Liver (tissue), 9 donors: ENCODE measurements around the gene USP51. TPM values are rescaled to one million over a fixed set of nuclear protein-coding genes. Genes with fewer than 3 reads are reported as not detected.
A peak's percentile ranks its signal among the peaks of the same experiment; 100 is the strongest.

Experiments used
- DNase-seq: peaks from one replicate; pipeline ENCODE4 v3.0.0-alpha.2; 2017; ENCODE audit warnings: low spot score
- H3K27ac ChIP-seq, 2 donors: one replicate each; pipeline ENCODE4 v1.7.0; 2013; ENCODE audit warnings: inconsistent platforms in 2 of 2, low read length in 2 of 2, control low read depth in 1 of 2, low read depth in 1 of 2, mild to moderate bottlenecking in 1 of 2
- H3K27me3 ChIP-seq, 4 donors: one replicate each; pipeline versions ENCODE4 v1.6.1 to v1.7.0; 2013; ENCODE audit warnings: low read length in 3 of 4, inconsistent platforms in 1 of 4, mild to moderate bottlenecking in 1 of 4, moderate library complexity in 1 of 4; ENCODE audit not compliant: control insufficient read depth in 4 of 4, insufficient read depth in 4 of 4
- H3K36me3 ChIP-seq, 4 donors: one replicate each; pipeline versions ENCODE4 v1.6.1 to v1.7.0; 2013; ENCODE audit warnings: low read length in 3 of 4, mild to moderate bottlenecking in 3 of 4, low read depth in 1 of 4, moderate library complexity in 1 of 4; ENCODE audit not compliant: control insufficient read depth in 4 of 4, insufficient read depth in 3 of 4
- H3K4me1 ChIP-seq, 4 donors: one replicate each; pipeline versions ENCODE4 v1.6.1 to v1.7.0; 2013; ENCODE audit warnings: low read length in 3 of 4, mild to moderate bottlenecking in 3 of 4, moderate library complexity in 1 of 4; ENCODE audit not compliant: control insufficient read depth in 4 of 4, insufficient read depth in 4 of 4
- H3K4me3 ChIP-seq, 3 donors: one replicate each; pipeline versions ENCODE4 v1.6.1 to v1.7.0; 2013; ENCODE audit warnings: low read length in 3 of 3, control low read depth in 1 of 3, low read depth in 1 of 3, mild to moderate bottlenecking in 1 of 3
- H3K9ac ChIP-seq, 2 donors: one replicate each; pipeline ENCODE4 v1.7.0; 2013; ENCODE audit warnings: low read length in 2 of 2, mild to moderate bottlenecking in 2 of 2, moderate library complexity in 2 of 2, control low read depth in 1 of 2, low read depth in 1 of 2
- H3K9me3 ChIP-seq, 4 donors: one replicate each; pipeline versions ENCODE4 v1.6.1 to v1.7.0; 2013; ENCODE audit warnings: low read length in 3 of 4; ENCODE audit not compliant: control insufficient read depth in 4 of 4
- ATF3 ChIP-seq: IDR thresholded peaks from 2 replicates; pipeline ENCODE4 v1.6.1; 2016; ENCODE audit warnings: antibody characterized with exemption
- EGR1 ChIP-seq, 2 donors: IDR thresholded peaks; 2 replicates each; pipeline ENCODE4 v1.6.1; 2016 to 2018; ENCODE audit warnings: antibody characterized with exemption in 2 of 2, low read depth in 2 of 2
- FOXA1 ChIP-seq: IDR thresholded peaks from 2 replicates; pipeline ENCODE4 v1.6.1; 2016; ENCODE audit warnings: antibody characterized with exemption
- FOXA2 ChIP-seq: IDR thresholded peaks from 2 replicates; pipeline ENCODE4 v1.6.1; 2016; ENCODE audit warnings: antibody characterized with exemption
- GABPA ChIP-seq, 2 donors: IDR thresholded peaks in 1 of 2; conservative IDR thresholded peaks in 1 of 2; 2 replicates each; pipeline ENCODE4 v1.6.1; 2016; ENCODE audit warnings: antibody characterized with exemption in 2 of 2, mild to moderate bottlenecking in 1 of 2, moderate library complexity in 1 of 2
- HNF4A ChIP-seq, 2 donors: conservative IDR thresholded peaks; 2 replicates each; pipeline ENCODE4 v1.6.1; 2016; ENCODE audit warnings: antibody characterized with exemption in 2 of 2, mild to moderate bottlenecking in 2 of 2
- HNF4G ChIP-seq: IDR thresholded peaks from 2 replicates; pipeline ENCODE4 v1.6.1; 2016; ENCODE audit warnings: antibody characterized with exemption
- MAX ChIP-seq: IDR thresholded peaks from 2 replicates; pipeline ENCODE4 v1.6.1; 2016; ENCODE audit warnings: antibody characterized with exemption
- NR2F2 ChIP-seq: IDR thresholded peaks from 2 replicates; pipeline ENCODE4 v1.6.1; 2016; ENCODE audit warnings: antibody characterized with exemption
- RAD21 ChIP-seq, 2 donors: IDR thresholded peaks; 2 replicates each; pipeline ENCODE4 v1.6.1; 2016; ENCODE audit warnings: antibody characterized with exemption in 2 of 2, mild to moderate bottlenecking in 2 of 2
- REST ChIP-seq: IDR thresholded peaks from 2 replicates; pipeline ENCODE4 v1.6.1; 2016; ENCODE audit warnings: antibody characterized with exemption, mild to moderate bottlenecking
- RXRA ChIP-seq, 2 donors: IDR thresholded peaks; 2 replicates each; pipeline ENCODE4 v1.6.1; 2017 to 2018; ENCODE audit warnings: antibody characterized with exemption in 2 of 2, mild to moderate bottlenecking in 1 of 2
- SP1 ChIP-seq: IDR thresholded peaks from 2 replicates; pipeline ENCODE4 v1.6.1; 2018; ENCODE audit warnings: antibody characterized with exemption, mild to moderate bottlenecking
- TAF1 ChIP-seq: conservative IDR thresholded peaks from 2 replicates; pipeline ENCODE4 v1.6.1; 2016; ENCODE audit warnings: antibody characterized with exemption, mild to moderate bottlenecking
- YY1 ChIP-seq: IDR thresholded peaks from 2 replicates; pipeline ENCODE4 v1.6.1; 2016; ENCODE audit warnings: antibody characterized with exemption, mild to moderate bottlenecking
- ZBTB33 ChIP-seq: IDR thresholded peaks from 2 replicates; pipeline ENCODE4 v1.6.1; 2016; ENCODE audit warnings: antibody characterized with exemption
- WGBS: extraction: QIAGEN DNeasy Blood & Tissue Kit; methylation state at CpG from one replicate; pipeline ENCODE4 v1.1.7; 2013; 5-methylcytosine and 5-hydroxymethylcytosine counted together
- polyA plus RNA-seq, 2 donors: library from polyadenylated mRNA; stranded (reverse) in 1 of 2; unstranded in 1 of 2; fragments of 200-250 nt in 1 of 2; fragments of >200 nt in 1 of 2; fragmentation: Nextera tagmentation in 1 of 2; extraction: Ambion mirVana in 1 of 2; gene quantifications; one replicate each; pipeline versions ENCODE4 v1.2.1 to v1.2.3, GENCODE V29; 2013 to 2015
- total RNA-seq, 2 donors: library from RNA; depleted of rRNA; stranded (reverse); fragments of >200 nt; gene quantifications; one replicate each; pipeline ENCODE4 v1.2.3, GENCODE V29; 2014
- donor health status: healthy.
- donor health status: healthy.
- donor health status: healthy.
- donor health status: healthy.
- donor health status: healthy.

The USP51 gene
- total and polyA plus RNA-seq, 4 donors: 0.19 to 6.7 (median 0.31) TPM

GRCh38 chrX:55524487-55524886 is 34.8 kb upstream of the USP51 start:
- no peak overlapping the region for H3K9ac ChIP-seq
- no peak for DNase-seq
- H3K36me3 ChIP-seq: no peaks in the 10 kb centered on the region
- 31% methylated on average over 3 of the region's 3 CpGs for WGBS
- no peaks in the 10 kb centered on the region for H3K9me3 ChIP-seq
- H3K27ac ChIP-seq: no peak overlapping the region
- H3K27me3 ChIP-seq: peaks cover 0 to 3% (median 0%) of the 10 kb centered on the region in 4 donors
- TF ChIP-seq FOXA2 (no peak), RAD21 (IDR thresholded peaks at IDR 0.05) (peak; percentile 50 to 56), FOXA1 (no peak)
- H3K4me1 ChIP-seq: peaks cover 0 to 4% (median 0%) of the 10 kb centered on the region in 4 donors
- no peak overlapping the region for H3K4me3 ChIP-seq

- 88% methylated on average over 1 of the region's 1 CpG for whole genome bisulfite sequencing
- H3K4me3 ChIP-seq: no peak overlapping the region
- H3K4me1 ChIP-seq: peaks cover 0 to 4% (median 0%) of the 10 kb centered on the region in 4 donors
- H3K9ac ChIP-seq: no peak overlapping the region
- H3K27me3 ChIP-seq: peaks cover 0 to 3% (median 0%) of the 10 kb centered on the region in 4 donors
- no peaks in the 10 kb centered on the region for H3K36me3 ChIP-seq
- DNase-seq: no peak
- H3K9me3 ChIP-seq: no peaks in the 10 kb centered on the region
- TF ChIP-seq HNF4G (no peak), NR2F2 (no peak), RAD21 (IDR thresholded peaks at IDR 0.05) (no peak), TAF1 (no peak), RXRA (IDR thresholded peaks at IDR 0.05) (no peak), SP1 (no peak), ZBTB33 (no peak), YY1 (no peak), FOXA1 (no peak), HNF4A (conservative IDR thresholded peaks at IDR 0.05) (no peak), REST (no peak), FOXA2 (no peak), GABPA (IDR thresholded peaks at IDR 0.05 in 1 of 2, conservative IDR thresholded peaks at IDR 0.05 in 1 of 2) (no peak), ATF3 (no peak), EGR1 (IDR thresholded peaks at IDR 0.05; ENCODE audit: low read depth in 2 of 2) (no peak), MAX (no peak)
- no peak overlapping the region for H3K27ac ChIP-seq
These were observed 33.7 kb upstream of the USP51 start for GRCh38 chrX:55523356-55523755.
